ENCODE measurements around the gene USP1.

GRCh38 chr1:62406576-62406975 is 30.3 kb upstream of the USP1 start:
- TF ChIP-seq RFX5 (IDR thresholded peaks at IDR 0.05), result no peak
- TF ChIP-seq SMC3 (IDR thresholded peaks at IDR 0.05), result no peak
- no peak for TF ChIP-seq REST (IDR thresholded peaks at IDR 0.05)
- no peak for TF ChIP-seq CTCF (IDR thresholded peaks at IDR 0.05)
- no peak for TF ChIP-seq PBX3 (IDR thresholded peaks at IDR 0.05)
- TF ChIP-seq PHF8 (IDR thresholded peaks at IDR 0.05; ENCODE audit: borderline replicate concordance, low read depth), result no peak
- TF ChIP-seq POLR2A (IDR thresholded peaks at IDR 0.05; ENCODE audit: low read length), result no peak
- TF ChIP-seq ZSCAN20 (CRISPR knock-in tag; IDR thresholded peaks at IDR 0.05), result no peak
- no peak for TF ChIP-seq FOSL2 (IDR thresholded peaks at IDR 0.05)
- no peak for TF ChIP-seq FOSL2 (CRISPR knock-in tag; IDR thresholded peaks at IDR 0.05)
- TF ChIP-seq TP53 (CRISPR knock-in tag; IDR thresholded peaks at IDR 0.05), result no peak
- TF ChIP-seq CBX8 (IDR thresholded peaks at IDR 0.05), result no peak
- no peak for TF ChIP-seq MAX (IDR thresholded peaks at IDR 0.05)

All from A549 (cell line).